Muscle of arm (tissue), 12 donors: ENCODE measurements around the gene MDK. TPM values are rescaled to one million over a fixed set of nuclear protein-coding genes. Genes with fewer than 3 reads are reported as not detected.

Source experiments
- DNase-seq: peaks from one replicate; pipeline ENCODE4 v3.0.0-alpha.2; 2013
- polyA plus RNA-seq, 12 donors: library from polyadenylated mRNA; unstranded; fragments of 120-200 nt; gene quantifications; one replicate each; pipeline ENCODE4 v1.2.1, GENCODE V29; 2013; ENCODE audit not compliant: insufficient read length in 12 of 12

The MDK gene
- polyA plus RNA-seq, 12 donors, result 84.8 to 436 (median 158) TPM; not detected in 1

GRCh38 chr11:46380340-46381047, 975 bp upstream of the MDK start:
- DNase-seq, result no peak

- no peak for DNase-seq
Measured at GRCh38 chr11:46381819-46382645, 563 bp downstream of the MDK start.

- DNase-seq, result no peak
Measured at GRCh38 chr11:46382646-46383403, 1.4 kb downstream of the MDK start.

- no peak for DNase-seq
Measured at GRCh38 chr11:46383404-46383758, 1.9 kb downstream of the MDK start.

GRCh38 chr11:46383974-46384701, 2.7 kb downstream of the MDK start:
- no peak for DNase-seq

- no peak for DNase-seq
Measured at GRCh38 chr11:46385169-46386004, 3.9 kb downstream of the MDK start.

- DNase-seq, result no peak
Measured at GRCh38 chr11:46386005-46386578, 4.6 kb downstream of the MDK start.

- no peak for DNase-seq
Measured at GRCh38 chr11:46386674-46387073, 5.2 kb downstream of the MDK start.

GRCh38 chr11:46387456-46387855, 6.0 kb downstream of the MDK start:
- no peak for DNase-seq

- DNase-seq, result no peak
Measured at GRCh38 chr11:46387919-46388618, 6.6 kb downstream of the MDK start.

GRCh38 chr11:46388619-46389449, 7.4 kb downstream of the MDK start:
- DNase-seq, result no peak

- DNase-seq, result no peak
Measured at GRCh38 chr11:46389450-46390330, 8.2 kb downstream of the MDK start.

GRCh38 chr11:46390331-46391171, 9.1 kb downstream of the MDK start:
- DNase-seq, result no peak

GRCh38 chr11:46391186-46391577, 9.7 kb downstream of the MDK start:
- no peak for DNase-seq

GRCh38 chr11:46391578-46392420, 10.3 kb downstream of the MDK start, which contains the start of gene CHRM4:
Gene CHRM4, minus strand, starts transcription at chr11:46391776. Its CDS starts 5,219 bp downstream, at chr11:46386557.
- no peak for DNase-seq
